Neural crest cell (in vitro differentiated cells): ENCODE data around the gene CTTN. TPM values are rescaled to one million over a fixed set of nuclear protein-coding genes. Genes with fewer than 3 reads are reported as not detected.

Source experiments
- DNase-seq: peaks from one replicate; pipeline ENCODE4 v3.0.0; 2021; ENCODE audit warnings: low read depth, mixed read lengths, low spot score
- H3K27ac Mint-ChIP-seq: one replicate; pipeline ENCODE4 v1.8.0; 2021; ENCODE audit warnings: mild to moderate bottlenecking, mixed read lengths; ENCODE audit not compliant: unreplicated experiment
- H3K27me3 Mint-ChIP-seq: 2 replicates; pipeline ENCODE4 v1.8.0; 2021; ENCODE audit warnings: low read depth, mild to moderate bottlenecking, mixed read lengths
- H3K36me3 Mint-ChIP-seq: 2 replicates; pipeline ENCODE4 v1.8.0; 2021; ENCODE audit warnings: low read depth, mild to moderate bottlenecking, mixed read lengths
- H3K4me1 Mint-ChIP-seq: 2 replicates; pipeline ENCODE4 v1.8.0; 2021; ENCODE audit warnings: mixed read lengths
- H3K4me3 Mint-ChIP-seq: one replicate; pipeline ENCODE4 v1.8.0; 2021; ENCODE audit warnings: mild to moderate bottlenecking, mixed read lengths
- H3K9me3 Mint-ChIP-seq: 2 replicates; pipeline ENCODE4 v1.8.0; 2021; ENCODE audit warnings: mixed read lengths
- CTCF ChIP-seq: fragments of 200-600 bp; sonication (generic); conservative IDR thresholded peaks from 2 replicates; pipeline ENCODE4 v1.5.0; 2021; ENCODE audit warnings: antibody characterized with exemption, mild to moderate bottlenecking
- total RNA-seq: library from RNA; stranded (reverse); gene quantifications from 2 replicates; pipeline ENCODE4 v1.2.1, GENCODE V29; 2021

Gene CTTN
- total RNA-seq, 1 donor from 2014 or later = 146 TPM

GRCh38 chr11:70360211-70360610 is 38.1 kb upstream of the CTTN start:
- H3K9me3 Mint-ChIP-seq = no peaks in the 10 kb centered on the region
- no peak for DNase-seq
- H3K4me1 Mint-ChIP-seq = peaks cover 7% of the 10 kb centered on the region
- no peak for TF ChIP-seq CTCF
- H3K27ac Mint-ChIP-seq = no peak overlapping the region
- no peaks in the 10 kb centered on the region for H3K27me3 Mint-ChIP-seq
- H3K36me3 Mint-ChIP-seq = peaks cover 18% of the 10 kb centered on the region
- H3K4me3 Mint-ChIP-seq = no peak overlapping the region

- Mint-ChIP-seq H3K4me3 (no peak overlapping the region), H3K27me3 (no peaks in the 10 kb centered on the region), H3K4me1 (peaks cover 7% of the 10 kb centered on the region), H3K9me3 (no peaks in the 10 kb centered on the region), H3K27ac (no peak overlapping the region), H3K36me3 (peaks cover 24% of the 10 kb centered on the region)
- no peak for DNase-seq
- TF ChIP-seq CTCF = no peak
These were observed 34.2 kb upstream of the CTTN start for GRCh38 chr11:70364178-70364577.

- peaks cover 25% of the 10 kb centered on the region for H3K36me3 Mint-ChIP-seq
- peaks cover 7% of the 10 kb centered on the region for H3K4me1 Mint-ChIP-seq
- no peak for DNase-seq
- no peak overlapping the region for H3K4me3 Mint-ChIP-seq
- no peak for TF ChIP-seq CTCF
- no peaks in the 10 kb centered on the region for H3K9me3 Mint-ChIP-seq
- H3K27ac Mint-ChIP-seq = no peak overlapping the region
- H3K27me3 Mint-ChIP-seq = no peaks in the 10 kb centered on the region
These were observed 33.4 kb upstream of the CTTN start for GRCh38 chr11:70364745-70365543.

GRCh38 chr11:70365544-70365927 is 32.8 kb upstream of the CTTN start:
- no peak for DNase-seq
- Mint-ChIP-seq H3K27me3 (no peaks in the 10 kb centered on the region), H3K4me3 (no peak overlapping the region), H3K9me3 (no peaks in the 10 kb centered on the region), H3K27ac (peak overlapping the region; percentile 23), H3K4me1 (peaks cover 7% of the 10 kb centered on the region), H3K36me3 (peaks cover 29% of the 10 kb centered on the region)
- no peak for TF ChIP-seq CTCF

GRCh38 chr11:70367071-70367470 is 31.3 kb upstream of the CTTN start:
- no peak overlapping the region for H3K27ac Mint-ChIP-seq
- no peak for DNase-seq
- TF ChIP-seq CTCF = no peak

More at GRCh38 chr11:70367071-70367470, 31.3 kb upstream of the CTTN start:
- Mint-ChIP-seq H3K27me3 (no peaks in the 10 kb centered on the region), H3K4me3 (no peak overlapping the region), H3K36me3 (peaks cover 31% of the 10 kb centered on the region), H3K4me1 (peaks cover 7% of the 10 kb centered on the region), H3K9me3 (peaks cover 5% of the 10 kb centered on the region)
